GM10266 (cell line): ENCODE measurements around the gene PTGER4.
"Not testable (repeated sequence)": the region's sequence is repeated elsewhere in the genome, so short reads cannot be mapped to it uniquely, and the experiment has no call there.

Experiments used
- DNase-seq: peaks from one replicate; pipeline ENCODE4 v3.0.0; 2012; ENCODE audit errors: extremely low spot score
- CTCF ChIP-seq: IDR thresholded peaks from 2 replicates; pipeline ENCODE4 v1.5.1; 2012; ENCODE audit warnings: mild to moderate bottlenecking, low read depth; ENCODE audit not compliant: control insufficient read depth, insufficient read depth; ENCODE audit errors: missing control alignments

PTGER4 gene

GRCh38 chr5:40679913-40680681, at the start of gene PTGER4:
Gene PTGER4, plus strand, starts transcription at chr5:40679915. Its CDS starts 1,079 bp downstream, at chr5:40680994.
- TF ChIP-seq CTCF = no peak
- no peak for DNase-seq

- no peak for DNase-seq
Observed at GRCh38 chr5:40630126-40630525, 49.6 kb upstream of the PTGER4 start.

GRCh38 chr5:40631236-40631635, 48.5 kb upstream of the PTGER4 start:
- TF ChIP-seq CTCF = no peak
- no peak for DNase-seq

More at GRCh38 chr5:40630126-40630525, 49.6 kb upstream of the PTGER4 start:
- TF ChIP-seq CTCF = no peak

GRCh38 chr5:40634154-40634553, 45.6 kb upstream of the PTGER4 start:
- TF ChIP-seq CTCF = no peak

GRCh38 chr5:40634593-40634992, 45.1 kb upstream of the PTGER4 start:
- no peak for TF ChIP-seq CTCF
- DNase-seq = no peak

More at GRCh38 chr5:40634154-40634553, 45.6 kb upstream of the PTGER4 start:
- no peak for DNase-seq

GRCh38 chr5:40639531-40639930, 40.2 kb upstream of the PTGER4 start:
- not testable (repeated sequence) for DNase-seq

- no peak for DNase-seq
- no peak for TF ChIP-seq CTCF
Observed at GRCh38 chr5:40646266-40646665, 33.4 kb upstream of the PTGER4 start.
